Osteoblast (primary cell): ENCODE data around the gene SULT6B1. TPM values are rescaled to one million over a fixed set of nuclear protein-coding genes. Genes with fewer than 3 reads are reported as not detected.

ENCODE experiments used
- DNase-seq: peaks from one replicate; pipeline ENCODE4 v3.0.0; 2011; ENCODE audit warnings: low spot score, mixed read lengths; ENCODE audit not compliant: insufficient read length; ENCODE audit errors: missing footprints
- H2AFZ ChIP-seq: 2 replicates; pipeline ENCODE4 v1.6.0; 2011; ENCODE audit warnings: mild to moderate bottlenecking, low read length
- H3K27ac ChIP-seq: 2 replicates; pipeline ENCODE4 v1.5.1; 2011; ENCODE audit warnings: mild to moderate bottlenecking, low read depth, low read length, moderate library complexity
- H3K27me3 ChIP-seq: 2 replicates; pipeline ENCODE4 v1.6.0; 2012; ENCODE audit warnings: mild to moderate bottlenecking, control low read depth, inconsistent platforms, low read length, moderate library complexity; ENCODE audit not compliant: insufficient read depth
- H3K36me3 ChIP-seq: 2 replicates; pipeline ENCODE4 v1.5.1; 2011; ENCODE audit warnings: mild to moderate bottlenecking, low read length, control low read depth, moderate library complexity; ENCODE audit not compliant: insufficient read depth
- H3K4me1 ChIP-seq: 2 replicates; pipeline ENCODE4 v1.5.1; 2011; ENCODE audit warnings: mild to moderate bottlenecking, low read length, control low read depth, moderate library complexity; ENCODE audit not compliant: insufficient read depth
- H3K4me2 ChIP-seq: 2 replicates; pipeline ENCODE4 v1.6.0; 2011; ENCODE audit warnings: mild to moderate bottlenecking, low read length; ENCODE audit not compliant: insufficient read depth
- H3K4me3 ChIP-seq: fragments of 200-600 bp; sonication (generic); 3 replicates; pipeline ENCODE4 v1.5.1; 2012; ENCODE audit warnings: mild to moderate bottlenecking, low read length, inconsistent platforms; ENCODE audit not compliant: insufficient read depth
- H3K79me2 ChIP-seq: 2 replicates; pipeline ENCODE4 v1.6.0; 2012; ENCODE audit warnings: mild to moderate bottlenecking, low read length, control low read depth, inconsistent platforms; ENCODE audit not compliant: insufficient read depth
- H3K9me3 ChIP-seq: 2 replicates; pipeline ENCODE4 v1.5.1; 2011; ENCODE audit warnings: low read depth, low read length, control low read depth
- H4K20me1 ChIP-seq: 2 replicates; pipeline ENCODE4 v1.6.0; 2012; ENCODE audit warnings: mild to moderate bottlenecking, low read length, control low read depth; ENCODE audit not compliant: insufficient read depth
- CTCF ChIP-seq: IDR thresholded peaks from 2 replicates; pipeline ENCODE4 v1.5.1; 2011; ENCODE audit warnings: mild to moderate bottlenecking, low read depth, low read length, moderate library complexity; ENCODE audit errors: extremely low read depth
- total RNA-seq: library from RNA; depleted of rRNA; stranded (reverse); fragments of >200 nt; gene quantifications from 2 replicates; pipeline ENCODE4 v1.2.3, GENCODE V29; 2012

SULT6B1 gene
- total RNA-seq, 1 donor, result not detected

- Histone ChIP-seq H3K4me3 (no peak overlapping the region), H2AFZ (no peak overlapping the region), H3K79me2 (peaks cover 44% of the 10 kb centered on the region), H3K36me3 (peaks cover 57% of the 10 kb centered on the region), H4K20me1 (peaks cover 10% of the 10 kb centered on the region), H3K4me2 (no peak overlapping the region), H3K4me1 (no peaks in the 10 kb centered on the region), H3K9me3 (no peaks in the 10 kb centered on the region), H3K27me3 (no peaks in the 10 kb centered on the region), H3K27ac (no peak overlapping the region)
- TF ChIP-seq CTCF, result no peak
- DNase-seq, result no peak
These were observed 34.7 kb upstream of the SULT6B1 start for GRCh38 chr2:37223131-37223530.

GRCh38 chr2:37219046-37219445 is 30.6 kb upstream of the SULT6B1 start:
- H3K9me3 ChIP-seq, result no peaks in the 10 kb centered on the region
- H3K36me3 ChIP-seq, result peaks cover 59% of the 10 kb centered on the region
- no peak overlapping the region for H3K4me2 ChIP-seq
- TF ChIP-seq CTCF, result no peak
- no peaks in the 10 kb centered on the region for H3K27me3 ChIP-seq
- H3K4me1 ChIP-seq, result peaks cover 4% of the 10 kb centered on the region
- H2AFZ ChIP-seq, result no peak overlapping the region
- H4K20me1 ChIP-seq, result no peaks in the 10 kb centered on the region
- no peak overlapping the region for H3K27ac ChIP-seq
- DNase-seq, result no peak
- H3K79me2 ChIP-seq, result peaks cover 11% of the 10 kb centered on the region
- no peak overlapping the region for H3K4me3 ChIP-seq

- Histone ChIP-seq H2AFZ (no peak overlapping the region), H3K27ac (peak overlapping the region; percentile 50), H3K36me3 (peaks cover 68% of the 10 kb centered on the region), H3K4me3 (no peak overlapping the region), H3K9me3 (no peaks in the 10 kb centered on the region), H3K79me2 (no peaks in the 10 kb centered on the region), H4K20me1 (no peaks in the 10 kb centered on the region), H3K27me3 (no peaks in the 10 kb centered on the region), H3K4me1 (peaks cover 6% of the 10 kb centered on the region), H3K4me2 (no peak overlapping the region)
- TF ChIP-seq CTCF, result no peak
- no peak for DNase-seq
These were observed 26.8 kb upstream of the SULT6B1 start for GRCh38 chr2:37215250-37215649.

GRCh38 chr2:37211939-37212338 is 23.5 kb upstream of the SULT6B1 start:
- H3K36me3 ChIP-seq, result peaks cover 75% of the 10 kb centered on the region
- no peaks in the 10 kb centered on the region for H4K20me1 ChIP-seq
- no peaks in the 10 kb centered on the region for H3K9me3 ChIP-seq
- peaks cover 6% of the 10 kb centered on the region for H3K4me1 ChIP-seq
- no peak overlapping the region for H2AFZ ChIP-seq
- no peak overlapping the region for H3K27ac ChIP-seq
- TF ChIP-seq CTCF, result no peak
- no peak for DNase-seq
- no peaks in the 10 kb centered on the region for H3K27me3 ChIP-seq
- H3K4me2 ChIP-seq, result no peak overlapping the region
- no peak overlapping the region for H3K4me3 ChIP-seq
- peaks cover 27% of the 10 kb centered on the region for H3K79me2 ChIP-seq
